HL-60 (cell line): ENCODE measurements around the gene CAVIN2.

Experiments
- DNase-seq, 2 experiments: peaks; one replicate each; pipeline ENCODE4 v3.0.0-alpha.2; 2010 to 2020; ENCODE audit warnings: low read depth in 1 of 2, low spot score in 1 of 2
- H3K27ac ChIP-seq: fragments of 250-450 bp; sonication (Bioruptor Pico); replicated peaks from 2 replicates; pipeline ENCODE4 v1.5.1; 2020; ENCODE audit warnings: mild to moderate bottlenecking, moderate library complexity
- H3K27me3 ChIP-seq: fragments of 250-450 bp; sonication (Bioruptor Pico); 2 replicates; pipeline ENCODE4 v1.5.1; 2021; ENCODE audit warnings: mild to moderate bottlenecking, moderate library complexity; ENCODE audit not compliant: insufficient read depth, poor library complexity, severe bottlenecking
- H3K4me3 ChIP-seq: replicated peaks from 2 replicates; pipeline ENCODE4 v1.5.1; 2011; ENCODE audit warnings: mild to moderate bottlenecking, control low read depth, low read length; ENCODE audit not compliant: insufficient read depth
- GABPA ChIP-seq: IDR thresholded peaks from 2 replicates; pipeline ENCODE4 v1.6.1; 2012; ENCODE audit warnings: low read depth
- POLR2AphosphoS5 ChIP-seq: IDR thresholded peaks from 2 replicates; pipeline ENCODE4 v1.6.1; 2012; ENCODE audit warnings: low read depth
- SPI1 ChIP-seq: IDR thresholded peaks from 2 replicates; pipeline ENCODE4 v1.6.1; 2012; ENCODE audit warnings: low read depth, mild to moderate bottlenecking, borderline replicate concordance
- TF ChIP-seq, protein P1 (sequence below): IDR thresholded peaks from 2 replicates; pipeline ENCODE4 v1.6.1; 2012; ENCODE audit warnings: low read depth; ENCODE audit not compliant: insufficient replicate concordance
- TF ChIP-seq, protein P2 (sequence below): IDR thresholded peaks from one replicate; pipeline ENCODE4 v1.5.1; 2011; ENCODE audit warnings: low read length, control low read depth, inconsistent platforms; ENCODE audit not compliant: insufficient read depth

Gene CAVIN2

DNA sequence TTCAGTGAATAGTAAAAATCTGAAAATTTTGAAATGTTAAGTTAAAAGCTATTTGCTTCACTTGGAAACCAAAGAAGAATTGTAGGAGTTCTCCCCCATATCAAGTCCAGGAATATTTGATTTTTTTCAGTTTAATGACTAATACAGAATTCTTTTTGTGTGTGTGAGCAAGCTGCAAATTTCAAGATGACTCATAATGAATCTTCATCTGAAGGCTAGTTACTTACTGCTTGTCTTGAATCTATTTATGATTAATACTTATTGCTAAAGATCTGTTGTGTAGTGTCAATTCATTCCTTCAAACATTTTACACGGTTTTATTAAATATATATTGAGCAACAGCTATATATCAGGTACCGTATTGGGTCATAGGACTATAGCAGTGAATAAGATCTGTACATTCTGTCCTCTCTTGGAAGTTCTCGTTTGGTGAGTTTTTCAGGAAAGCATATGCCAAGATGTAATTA is 47.8 kb upstream of the CAVIN2 start:
- no peak overlapping the region for H3K4me3 ChIP-seq
- no peak overlapping the region for H3K27ac ChIP-seq
- no peaks in the 10 kb centered on the region for H3K27me3 ChIP-seq
- no peak for DNase-seq
- TF ChIP-seq, protein P1, sequence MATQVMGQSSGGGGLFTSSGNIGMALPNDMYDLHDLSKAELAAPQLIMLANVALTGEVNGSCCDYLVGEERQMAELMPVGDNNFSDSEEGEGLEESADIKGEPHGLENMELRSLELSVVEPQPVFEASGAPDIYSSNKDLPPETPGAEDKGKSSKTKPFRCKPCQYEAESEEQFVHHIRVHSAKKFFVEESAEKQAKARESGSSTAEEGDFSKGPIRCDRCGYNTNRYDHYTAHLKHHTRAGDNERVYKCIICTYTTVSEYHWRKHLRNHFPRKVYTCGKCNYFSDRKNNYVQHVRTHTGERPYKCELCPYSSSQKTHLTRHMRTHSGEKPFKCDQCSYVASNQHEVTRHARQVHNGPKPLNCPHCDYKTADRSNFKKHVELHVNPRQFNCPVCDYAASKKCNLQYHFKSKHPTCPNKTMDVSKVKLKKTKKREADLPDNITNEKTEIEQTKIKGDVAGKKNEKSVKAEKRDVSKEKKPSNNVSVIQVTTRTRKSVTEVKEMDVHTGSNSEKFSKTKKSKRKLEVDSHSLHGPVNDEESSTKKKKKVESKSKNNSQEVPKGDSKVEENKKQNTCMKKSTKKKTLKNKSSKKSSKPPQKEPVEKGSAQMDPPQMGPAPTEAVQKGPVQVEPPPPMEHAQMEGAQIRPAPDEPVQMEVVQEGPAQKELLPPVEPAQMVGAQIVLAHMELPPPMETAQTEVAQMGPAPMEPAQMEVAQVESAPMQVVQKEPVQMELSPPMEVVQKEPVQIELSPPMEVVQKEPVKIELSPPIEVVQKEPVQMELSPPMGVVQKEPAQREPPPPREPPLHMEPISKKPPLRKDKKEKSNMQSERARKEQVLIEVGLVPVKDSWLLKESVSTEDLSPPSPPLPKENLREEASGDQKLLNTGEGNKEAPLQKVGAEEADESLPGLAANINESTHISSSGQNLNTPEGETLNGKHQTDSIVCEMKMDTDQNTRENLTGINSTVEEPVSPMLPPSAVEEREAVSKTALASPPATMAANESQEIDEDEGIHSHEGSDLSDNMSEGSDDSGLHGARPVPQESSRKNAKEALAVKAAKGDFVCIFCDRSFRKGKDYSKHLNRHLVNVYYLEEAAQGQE: no peak
- no peak for TF ChIP-seq SPI1
- TF ChIP-seq, protein P2, sequence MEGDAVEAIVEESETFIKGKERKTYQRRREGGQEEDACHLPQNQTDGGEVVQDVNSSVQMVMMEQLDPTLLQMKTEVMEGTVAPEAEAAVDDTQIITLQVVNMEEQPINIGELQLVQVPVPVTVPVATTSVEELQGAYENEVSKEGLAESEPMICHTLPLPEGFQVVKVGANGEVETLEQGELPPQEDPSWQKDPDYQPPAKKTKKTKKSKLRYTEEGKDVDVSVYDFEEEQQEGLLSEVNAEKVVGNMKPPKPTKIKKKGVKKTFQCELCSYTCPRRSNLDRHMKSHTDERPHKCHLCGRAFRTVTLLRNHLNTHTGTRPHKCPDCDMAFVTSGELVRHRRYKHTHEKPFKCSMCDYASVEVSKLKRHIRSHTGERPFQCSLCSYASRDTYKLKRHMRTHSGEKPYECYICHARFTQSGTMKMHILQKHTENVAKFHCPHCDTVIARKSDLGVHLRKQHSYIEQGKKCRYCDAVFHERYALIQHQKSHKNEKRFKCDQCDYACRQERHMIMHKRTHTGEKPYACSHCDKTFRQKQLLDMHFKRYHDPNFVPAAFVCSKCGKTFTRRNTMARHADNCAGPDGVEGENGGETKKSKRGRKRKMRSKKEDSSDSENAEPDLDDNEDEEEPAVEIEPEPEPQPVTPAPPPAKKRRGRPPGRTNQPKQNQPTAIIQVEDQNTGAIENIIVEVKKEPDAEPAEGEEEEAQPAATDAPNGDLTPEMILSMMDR: no peak
- no peak for TF ChIP-seq GABPA
- TF ChIP-seq POLR2AphosphoS5: no peak

GRCh38 chr2:191892391-191892790 is 45.5 kb upstream of the CAVIN2 start:
- Histone ChIP-seq H3K27ac (no peak overlapping the region), H3K27me3 (no peaks in the 10 kb centered on the region), H3K4me3 (no peak overlapping the region)
- TF ChIP-seq, protein P2: no peak
- TF ChIP-seq, protein P1: no peak
- TF ChIP-seq SPI1 (no peak), POLR2AphosphoS5 (no peak), GABPA (no peak)
- peak in 1 of 2 experiments; percentile 7 for DNase-seq

DNA sequence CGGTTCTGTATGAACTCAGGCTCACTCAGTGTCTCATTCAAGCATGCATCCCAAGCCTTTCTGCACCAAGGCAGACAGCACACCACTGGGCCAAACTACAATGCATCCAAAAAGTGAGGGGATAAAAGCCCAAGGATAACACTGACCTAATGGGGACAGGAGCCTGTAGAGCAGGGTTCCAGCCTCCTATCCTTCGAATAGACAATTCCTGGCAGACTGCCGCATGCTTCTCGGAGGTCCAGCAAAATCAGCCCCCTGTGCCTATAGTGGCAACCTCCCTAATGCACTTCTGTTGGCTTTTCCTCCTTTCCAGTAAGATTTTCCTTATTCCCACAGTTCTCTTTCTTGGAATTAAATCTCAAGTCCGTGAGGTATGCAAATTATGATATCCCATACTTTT is 44.8 kb upstream of the CAVIN2 start:
- Histone ChIP-seq H3K4me3 (no peak overlapping the region), H3K27ac (no peak overlapping the region), H3K27me3 (no peaks in the 10 kb centered on the region)
- TF ChIP-seq SPI1: no peak
- no peak for TF ChIP-seq GABPA
- no peak for TF ChIP-seq POLR2AphosphoS5
- TF ChIP-seq, protein P1: no peak
- TF ChIP-seq, protein P2: no peak
- DNase-seq: no peak
